Hepatocyte (in vitro differentiated cells): Measurements from ENCODE around the gene GPC5. TPM values are rescaled to one million over a fixed set of nuclear protein-coding genes. Genes with fewer than 3 reads are reported as not detected.

Source experiments
- DNase-seq: peaks from one replicate; pipeline ENCODE4 v3.0.0-alpha.2; 2016; ENCODE audit warnings: low spot score
- H2AFZ ChIP-seq: fragments of 200-600 bp; sonication (generic); 2 replicates; pipeline ENCODE4 v1.6.0; 2016; ENCODE audit warnings: antibody characterized with exemption, mild to moderate bottlenecking
- H3K27ac ChIP-seq: fragments of 200-600 bp; sonication (generic); 2 replicates; pipeline ENCODE4 v1.5.1; 2016; ENCODE audit warnings: mild to moderate bottlenecking
- H3K27me3 ChIP-seq: fragments of 200-600 bp; sonication (generic); 2 replicates; pipeline ENCODE4 v1.6.1; 2016
- H3K36me3 ChIP-seq: fragments of 200-600 bp; sonication (generic); replicated peaks from 2 replicates; pipeline ENCODE4 v1.5.1; 2016; ENCODE audit warnings: low read depth; ENCODE audit not compliant: insufficient read depth
- H3K4me1 ChIP-seq: fragments of 200-600 bp; sonication (generic); 2 replicates; pipeline ENCODE4 v1.5.1; 2016; ENCODE audit warnings: mild to moderate bottlenecking, moderate library complexity; ENCODE audit not compliant: insufficient read depth
- H3K4me2 ChIP-seq: fragments of 200-600 bp; sonication (generic); 2 replicates; pipeline ENCODE4 v1.6.0; 2016
- H3K4me3 ChIP-seq: fragments of 200-600 bp; sonication (generic); 2 replicates; pipeline ENCODE4 v1.5.1; 2016; ENCODE audit warnings: mild to moderate bottlenecking
- H3K79me2 ChIP-seq: fragments of 200-600 bp; sonication (generic); 2 replicates; pipeline ENCODE4 v1.6.0; 2017; ENCODE audit warnings: mild to moderate bottlenecking
- H3K9me2 ChIP-seq: fragments of 200-600 bp; sonication (generic); replicated peaks from 2 replicates; pipeline ENCODE4 v1.6.0; 2017; ENCODE audit warnings: mild to moderate bottlenecking; ENCODE audit not compliant: insufficient read depth
- H3K9me3 ChIP-seq: fragments of 200-600 bp; sonication (generic); 2 replicates; pipeline ENCODE4 v1.5.1; 2016; ENCODE audit warnings: low read depth, mild to moderate bottlenecking
- H4K20me1 ChIP-seq: fragments of 200-600 bp; sonication (generic); 2 replicates; pipeline ENCODE4 v1.6.0; 2016; ENCODE audit warnings: mild to moderate bottlenecking; ENCODE audit not compliant: insufficient read depth, poor library complexity, severe bottlenecking
- CTCF ChIP-seq: fragments of 200-600 bp; sonication (generic); IDR thresholded peaks from 2 replicates; pipeline ENCODE4 v1.5.1; 2016; ENCODE audit warnings: antibody characterized with exemption, mild to moderate bottlenecking; ENCODE audit not compliant: poor library complexity
- EZH2 ChIP-seq: fragments of 200-600 bp; sonication (generic); IDR thresholded peaks from 2 replicates; pipeline ENCODE4 v1.6.1; 2016; ENCODE audit warnings: antibody characterized with exemption, mild to moderate bottlenecking, borderline replicate concordance
- EZH2phosphoT487 ChIP-seq: fragments of 200-600 bp; sonication (generic); IDR thresholded peaks from one replicate; pipeline ENCODE4 v1.6.1; 2018; ENCODE audit warnings: antibody characterized with exemption, mild to moderate bottlenecking, low read depth, moderate library complexity; ENCODE audit not compliant: unreplicated experiment, severe bottlenecking
- WGBS: methylation state at CpG from one replicate; pipeline ENCODE4 v1.1.6; 2016; ENCODE audit warnings: low lambda C conversion rate; ENCODE audit errors: missing lambda C conversion rate; 5-methylcytosine and 5-hydroxymethylcytosine counted together
- polyA plus RNA-seq: library from polyadenylated mRNA; unstranded; fragments of >200 nt; fragmentation: Nextera tagmentation; extraction: Ambion mirVana; gene quantifications from 2 replicates; pipeline ENCODE4 v1.2.1, GENCODE V29; 2016
- total RNA-seq: library from RNA; depleted of rRNA; stranded (reverse); fragments of >200 nt; gene quantifications from 2 replicates; pipeline ENCODE4 v1.2.3, GENCODE V29; 2014

GPC5 gene
- total and polyA plus RNA-seq, 2 experiments from 2014 or later: 3.9 to 5.4 TPM

GRCh38 chr13:91618315-91618714, 219.9 kb downstream of the GPC5 start:
- H3K4me1 ChIP-seq: no peaks in the 10 kb centered on the region
- H3K4me2 ChIP-seq: no peak overlapping the region
- no peak overlapping the region for H3K4me3 ChIP-seq
- H3K27ac ChIP-seq: no peak overlapping the region
- H3K79me2 ChIP-seq: no peaks in the 10 kb centered on the region
- no peak overlapping the region for H2AFZ ChIP-seq
- no peaks in the 10 kb centered on the region for H3K9me2 ChIP-seq
- TF ChIP-seq CTCF (no peak), EZH2phosphoT487 (no peak), EZH2 (no peak)
- no peak for DNase-seq
- no peaks in the 10 kb centered on the region for H4K20me1 ChIP-seq
- no peaks in the 10 kb centered on the region for H3K36me3 ChIP-seq
- WGBS: 80% methylated on average over 3 of the region's 3 CpGs
- H3K9me3 ChIP-seq: no peaks in the 10 kb centered on the region
- H3K27me3 ChIP-seq: no peaks in the 10 kb centered on the region

- no peaks in the 10 kb centered on the region for H3K4me1 ChIP-seq
- H3K36me3 ChIP-seq: no peaks in the 10 kb centered on the region
- no peak overlapping the region for H2AFZ ChIP-seq
- no peaks in the 10 kb centered on the region for H3K9me2 ChIP-seq
- 56% methylated on average over 2 of the region's 2 CpGs for WGBS
- no peak overlapping the region for H3K27ac ChIP-seq
- no peak overlapping the region for H3K4me2 ChIP-seq
- H4K20me1 ChIP-seq: no peaks in the 10 kb centered on the region
- no peaks in the 10 kb centered on the region for H3K9me3 ChIP-seq
- no peaks in the 10 kb centered on the region for H3K79me2 ChIP-seq
- TF ChIP-seq EZH2 (no peak), EZH2phosphoT487 (no peak), CTCF (no peak)
- H3K4me3 ChIP-seq: no peak overlapping the region
- H3K27me3 ChIP-seq: no peaks in the 10 kb centered on the region
- no peak for DNase-seq
These were observed 222.3 kb downstream of the GPC5 start for GRCh38 chr13:91620670-91621141.

GRCh38 chr13:91621161-91621560, 222.7 kb downstream of the GPC5 start:
- no peak for TF ChIP-seq CTCF
- TF ChIP-seq EZH2phosphoT487: no peak
- no peak for TF ChIP-seq EZH2
- Histone ChIP-seq H4K20me1 (no peaks in the 10 kb centered on the region), H3K27ac (no peak overlapping the region), H3K27me3 (no peaks in the 10 kb centered on the region), H3K4me2 (no peak overlapping the region), H2AFZ (no peak overlapping the region), H3K36me3 (no peaks in the 10 kb centered on the region), H3K79me2 (no peaks in the 10 kb centered on the region), H3K9me2 (no peaks in the 10 kb centered on the region), H3K4me1 (no peaks in the 10 kb centered on the region), H3K9me3 (no peaks in the 10 kb centered on the region), H3K4me3 (no peak overlapping the region)
- DNase-seq: no peak
- 61% methylated on average over 3 of the region's 3 CpGs for WGBS

GRCh38 chr13:91621963-91622362, 223.5 kb downstream of the GPC5 start:
- no peak for DNase-seq
- H3K9me3 ChIP-seq: no peaks in the 10 kb centered on the region
- no peaks in the 10 kb centered on the region for H3K36me3 ChIP-seq
- H3K4me3 ChIP-seq: no peak overlapping the region
- H3K79me2 ChIP-seq: no peaks in the 10 kb centered on the region
- no peaks in the 10 kb centered on the region for H4K20me1 ChIP-seq
- H3K27me3 ChIP-seq: no peaks in the 10 kb centered on the region
- TF ChIP-seq EZH2 (no peak), EZH2phosphoT487 (no peak), CTCF (no peak)
- H3K4me1 ChIP-seq: no peaks in the 10 kb centered on the region
- WGBS: 100% methylated on average over 1 of the region's 1 CpG
- no peaks in the 10 kb centered on the region for H3K9me2 ChIP-seq
- no peak overlapping the region for H3K27ac ChIP-seq
- H3K4me2 ChIP-seq: no peak overlapping the region
- H2AFZ ChIP-seq: no peak overlapping the region
